Suprapubic skin (tissue), 4 donors: Measurements from ENCODE around the gene PGPEP1.

Experiments used
- CTCF ChIP-seq, 2 donors: fragments of 200-600 bp in 1 of 2; fragments of 450-650 bp in 1 of 2; sonication (generic) in 1 of 2; IDR thresholded peaks; one replicate each; pipeline ENCODE4 v1.5.1; 2016 to 2019; ENCODE audit warnings: antibody characterized with exemption in 2 of 2, mild to moderate bottlenecking in 1 of 2, moderate library complexity in 1 of 2
- EP300 ChIP-seq: sonication (generic); formaldehyde crosslinking; IDR thresholded peaks from one replicate; pipeline ENCODE4 v1.6.1; 2017; ENCODE audit warnings: antibody characterized with exemption
- POLR2A ChIP-seq, 2 donors: fragments of 450-650 bp; IDR thresholded peaks; one replicate each; pipeline ENCODE4 v1.6.1; 2017; ENCODE audit warnings: antibody characterized with exemption in 2 of 2, mild to moderate bottlenecking in 2 of 2, moderate library complexity in 2 of 2
- POLR2AphosphoS5 ChIP-seq, 3 donors: sonication (generic); formaldehyde crosslinking; IDR thresholded peaks; one replicate each; pipeline ENCODE4 v1.6.1; 2017; ENCODE audit warnings: antibody characterized with exemption in 3 of 3

- TF ChIP-seq CTCF (IDR thresholded peaks at IDR 0.05) (no peak), POLR2AphosphoS5 (IDR thresholded peaks at IDR 0.05) (no peak), POLR2A (IDR thresholded peaks at IDR 0.05) (no peak), EP300 (no peak)
Observed at GRCh38 chr19:18361646-18362045, 21.2 kb downstream of the PGPEP1 start.
